ENCODE measurements around the gene MTUS2.

The MTUS2 gene

GRCh38 chr13:29545988-29546387 lies 725.8 kb downstream of the MTUS2 start:
- no peak for DNase-seq (ENCODE audit: low read depth, low spot score)

GRCh38 chr13:29546662-29547061 lies 726.5 kb downstream of the MTUS2 start:
- no peak for DNase-seq (ENCODE audit: low read depth, low spot score)

- DNase-seq (ENCODE audit: low read depth, low spot score), result no peak
Measured at GRCh38 chr13:29547153-29547552, 727.0 kb downstream of the MTUS2 start.

- DNase-seq (ENCODE audit: low read depth, low spot score), result no peak
Measured at GRCh38 chr13:29548722-29549121, 728.6 kb downstream of the MTUS2 start.

- no peak for DNase-seq (ENCODE audit: low read depth, low spot score)
Measured at GRCh38 chr13:29550430-29550988, 730.4 kb downstream of the MTUS2 start.

- DNase-seq (ENCODE audit: low read depth, low spot score), result no peak
Measured at GRCh38 chr13:29551214-29551613, 731.1 kb downstream of the MTUS2 start.
